ENCODE measurements around the gene NRG2.

GRCh38 chr5:140041099-140041491, 2.0 kb downstream of the NRG2 start:
- TF ChIP-seq ZNF274 (IDR thresholded peaks at IDR 0.05; ENCODE audit: borderline replicate concordance, extremely low read depth, low read length), result no peak
- no peak for TF ChIP-seq BCL11A (IDR thresholded peaks at IDR 0.05; ENCODE audit: low read depth in 2 of 2, low read length in 2 of 2)
- no peak for TF ChIP-seq TAF1 (IDR thresholded peaks at IDR 0.05; ENCODE audit: low read depth, low read length)
- TF ChIP-seq NRF1 (IDR thresholded peaks at IDR 0.05; ENCODE audit: low read depth, low read length), result no peak
- no peak for TF ChIP-seq CTCF (IDR thresholded peaks at IDR 0.05; ENCODE audit: control extremely low read depth in 1 of 3, insufficient read depth in 1 of 3, low read depth in 1 of 3, low read length in 3 of 3)
- TF ChIP-seq POLR2A (IDR thresholded peaks at IDR 0.05; ENCODE audit: control extremely low read depth in 1 of 2, low read depth in 2 of 2, low read length in 2 of 2), result no peak
- TF ChIP-seq CBX8 (IDR thresholded peaks at IDR 0.05; ENCODE audit: borderline replicate concordance, low read depth, low read length), result no peak
- no peak for TF ChIP-seq MAX (IDR thresholded peaks at IDR 0.05)
- TF ChIP-seq EGR1 (IDR thresholded peaks at IDR 0.05; ENCODE audit: borderline replicate concordance, low read depth, low read length), result no peak
- TF ChIP-seq EZH2 (IDR thresholded peaks at IDR 0.05; ENCODE audit: low read depth, low read length, severe bottlenecking), result no peak
- TF ChIP-seq, protein P1, sequence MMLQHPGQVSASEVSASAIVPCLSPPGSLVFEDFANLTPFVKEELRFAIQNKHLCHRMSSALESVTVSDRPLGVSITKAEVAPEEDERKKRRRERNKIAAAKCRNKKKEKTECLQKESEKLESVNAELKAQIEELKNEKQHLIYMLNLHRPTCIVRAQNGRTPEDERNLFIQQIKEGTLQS (IDR thresholded peaks at IDR 0.05; ENCODE audit: insufficient read depth, low read depth, low read length), result no peak
- no peak for TF ChIP-seq GABPA (IDR thresholded peaks at IDR 0.05; ENCODE audit: borderline replicate concordance, insufficient read depth, low read length)
- TF ChIP-seq EP300 (IDR thresholded peaks at IDR 0.05; ENCODE audit: borderline replicate concordance in 1 of 2, low read depth in 2 of 2, low read length in 2 of 2), result no peak
- no peak for TF ChIP-seq SAP30 (IDR thresholded peaks at IDR 0.05; ENCODE audit: insufficient read depth, insufficient replicate concordance, low read length)

Data from H1 (cell line).